HG03457 (cell line): Measurements from ENCODE around the gene PLAGL2.

Experiments used
- ATAC-seq: cut with Tn5 transposase; IDR thresholded peaks from one replicate; pipeline ENCODE4 v1.9.1; 2021; ENCODE audit warnings: moderate number of reproducible peaks; ENCODE audit not compliant: unreplicated experiment

Gene PLAGL2

DNA sequence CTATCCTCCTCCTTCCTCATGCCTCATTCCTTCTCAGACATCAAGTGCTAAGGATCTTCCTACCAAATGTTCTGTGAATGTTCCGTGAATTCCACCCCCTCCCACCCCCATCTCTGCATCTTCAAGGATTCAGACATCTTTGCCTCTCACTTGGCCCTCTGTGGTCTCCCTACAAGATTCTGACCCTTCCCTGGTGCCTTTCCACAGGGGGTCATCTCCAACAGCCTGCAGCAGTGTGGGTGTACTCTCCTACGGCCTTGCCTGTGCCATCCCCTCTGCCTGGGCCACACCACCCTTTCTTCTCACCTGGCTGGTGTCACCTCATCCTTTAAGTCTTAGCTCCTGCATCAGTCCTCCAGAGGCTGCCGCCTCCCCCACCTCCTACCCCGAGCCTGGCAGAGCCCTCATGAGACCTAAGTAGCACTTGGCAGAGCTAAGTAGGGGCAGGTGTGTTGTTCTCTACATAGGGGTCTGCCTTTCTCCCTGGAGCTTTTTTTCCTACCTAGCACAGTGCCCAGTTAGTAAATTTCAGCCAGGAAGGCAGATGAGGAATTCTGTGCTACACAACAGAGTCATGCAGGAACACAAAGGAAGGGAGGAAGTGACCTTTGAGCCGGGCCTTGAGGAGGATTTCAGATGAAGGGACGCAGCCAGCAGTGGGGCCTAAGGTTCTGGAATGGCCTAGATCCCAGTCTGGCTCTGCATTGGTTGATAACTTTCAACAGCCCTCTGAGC, 55.0 kb downstream of the PLAGL2 start:
- no peak for ATAC-seq

DNA sequence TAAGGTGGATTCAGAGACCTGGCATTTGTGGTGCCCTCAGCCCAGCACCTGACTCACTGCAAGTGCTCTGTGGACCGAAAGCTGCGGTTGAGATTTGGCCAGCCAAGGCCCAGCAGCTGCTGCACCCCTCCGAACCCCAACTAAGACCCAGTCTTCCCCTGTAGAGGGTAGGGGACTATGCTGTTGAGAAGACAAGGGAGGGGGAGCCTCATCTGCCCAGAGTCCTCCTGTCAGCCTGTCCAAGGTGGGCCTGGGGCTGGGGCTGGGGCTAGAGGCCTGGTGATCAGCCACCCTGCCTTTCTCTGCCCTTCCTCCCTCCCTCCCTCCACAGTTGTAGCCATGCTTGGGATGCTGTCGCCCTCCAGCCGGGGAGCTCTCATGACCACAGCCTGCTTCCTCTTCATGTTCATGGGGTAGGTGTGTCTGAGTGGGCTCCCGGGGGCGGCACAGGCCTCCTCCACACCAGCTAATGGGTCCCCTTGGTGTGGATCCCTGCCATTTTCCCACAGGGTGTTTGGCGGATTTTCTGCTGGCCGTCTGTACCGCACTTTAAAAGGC, 57.2 kb downstream of the PLAGL2 start:
- no peak for ATAC-seq

DNA sequence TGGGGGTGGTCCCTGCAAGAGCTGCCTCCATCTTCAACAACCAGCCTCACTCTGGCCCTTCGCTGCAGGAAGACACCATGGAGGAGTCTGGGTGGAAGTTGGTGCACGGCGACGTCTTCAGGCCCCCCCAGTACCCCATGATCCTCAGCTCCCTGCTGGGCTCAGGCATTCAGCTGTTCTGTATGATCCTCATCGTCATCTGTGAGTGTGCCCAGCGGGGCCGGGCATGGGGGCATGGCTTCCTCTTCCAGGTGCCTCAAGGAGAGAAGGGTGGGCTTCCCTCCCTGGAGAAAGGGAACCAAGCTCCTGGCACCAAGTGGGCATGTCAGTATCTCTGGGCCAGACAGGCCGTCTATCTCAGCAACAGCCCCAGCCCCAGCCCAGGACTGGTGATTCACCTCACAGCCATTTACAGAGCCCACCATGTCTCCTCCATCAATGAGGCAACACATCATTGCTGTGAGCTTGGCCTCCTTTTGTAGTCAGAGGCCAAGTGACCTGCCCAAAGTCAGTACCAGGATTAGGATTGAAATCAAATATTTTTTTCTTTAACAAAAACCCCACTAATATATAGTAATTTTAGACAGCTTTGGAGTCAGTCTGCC, 57.9 kb downstream of the PLAGL2 start:
- ATAC-seq = no peak

GRCh38 chr20:32144898-32145662, 62.5 kb downstream of the PLAGL2 start:
- ATAC-seq = no peak

GRCh38 chr20:32142991-32143390, 64.6 kb downstream of the PLAGL2 start:
- ATAC-seq = no peak
